HepG2 (cell line): Measurements from ENCODE around the gene C1D. TPM values are rescaled to one million over a fixed set of nuclear protein-coding genes. Genes with fewer than 3 reads are reported as not detected.
A peak's percentile ranks its signal among the peaks of the same experiment; 100 is the strongest.

Experiments
- AGO2 ChIP-seq: fragments of 200-400 bp; formaldehyde crosslinking; optimal IDR thresholded peaks from 2 replicates; pipeline ENCODE3; 2017; ENCODE audit warnings: mild to moderate bottlenecking, low read depth, low read length, moderate library complexity
- ATF1 ChIP-seq: IDR thresholded peaks from 2 replicates; pipeline ENCODE4 v1.6.1; 2016; ENCODE audit warnings: mild to moderate bottlenecking, control low read depth
- DMTF1 ChIP-seq: sonication (generic); formaldehyde crosslinking; IDR thresholded peaks from 2 replicates; pipeline ENCODE4 v1.4.0; 2020; ENCODE audit warnings: mild to moderate bottlenecking, missing genetic modification reagents
- ERF ChIP-seq: IDR thresholded peaks from 2 replicates; pipeline ENCODE4 v1.6.1; 2018; ENCODE audit warnings: missing biosample characterization, missing genetic modification reagents
- GATAD2A ChIP-seq: IDR thresholded peaks from 2 replicates; pipeline ENCODE4 v1.6.1; 2016
- GPN1 ChIP-seq: sonication (generic); formaldehyde crosslinking; IDR thresholded peaks from 2 replicates; pipeline ENCODE4 v1.5.1; 2020; ENCODE audit warnings: missing genetic modification reagents, borderline replicate concordance
- GTF2F1 ChIP-seq: fragments of 150-350 bp; IDR thresholded peaks from 2 replicates; pipeline ENCODE4 v1.6.1; 2014; ENCODE audit warnings: low read length
- KAT7 ChIP-seq: IDR thresholded peaks from 2 replicates; pipeline ENCODE4 v1.6.1; 2018; ENCODE audit warnings: borderline replicate concordance, missing compliant biosample characterization
- MTA3 ChIP-seq: sonication (generic); formaldehyde crosslinking; IDR thresholded peaks from 2 replicates; pipeline ENCODE4 v1.4.0; 2020; ENCODE audit warnings: missing genetic modification reagents
- NFYC ChIP-seq: IDR thresholded peaks from 2 replicates; pipeline ENCODE4 v1.6.1; 2016; ENCODE audit warnings: missing genetic modification reagents, missing compliant biosample characterization
- NR2F1 ChIP-seq, 2 experiments: fragments of 450-650 bp in 1 of 2; formaldehyde crosslinking in 1 of 2; IDR thresholded peaks; 2 replicates each; pipeline versions ENCODE4 v1.5.0 to v1.6.1; 2016 to 2020; ENCODE audit warnings: mild to moderate bottlenecking in 1 of 2, missing compliant biosample characterization in 1 of 2, missing genetic modification reagents in 1 of 2, moderate library complexity in 1 of 2
- SUZ12 ChIP-seq: fragments of 150-350 bp; IDR thresholded peaks from 2 replicates; pipeline ENCODE4 v1.6.1; 2014; ENCODE audit warnings: low read depth, low read length
- TARDBP ChIP-seq: sonication (generic); formaldehyde crosslinking; IDR thresholded peaks from 2 replicates; pipeline ENCODE4 v1.8.0; 2022; ENCODE audit warnings: mild to moderate bottlenecking, missing genetic modification reagents
- ZBTB2 ChIP-seq: sonication (generic); formaldehyde crosslinking; IDR thresholded peaks from 2 replicates; pipeline ENCODE4 v1.8.0; 2022; ENCODE audit warnings: low read depth, missing genetic modification reagents
- ZFP37 ChIP-seq: sonication (generic); formaldehyde crosslinking; IDR thresholded peaks from 2 replicates; pipeline ENCODE4 v1.4.0; 2020; ENCODE audit warnings: missing genetic modification reagents, borderline replicate concordance
- ZMYM3 ChIP-seq: sonication (generic); formaldehyde crosslinking; IDR thresholded peaks from 2 replicates; pipeline ENCODE4 v1.5.1; 2020; ENCODE audit warnings: mild to moderate bottlenecking, missing genetic modification reagents
- ZNF12 ChIP-seq: sonication (generic); formaldehyde crosslinking; IDR thresholded peaks from 2 replicates; pipeline ENCODE4 v1.5.0; 2020; ENCODE audit warnings: missing genetic modification reagents
- ZNF276 ChIP-seq: sonication (generic); formaldehyde crosslinking; IDR thresholded peaks from 2 replicates; pipeline ENCODE4 v1.4.0; 2020; ENCODE audit warnings: mild to moderate bottlenecking, low read depth, missing genetic modification reagents
- ZNF713 ChIP-seq: sonication (generic); formaldehyde crosslinking; IDR thresholded peaks from 2 replicates; pipeline ENCODE4 v1.4.0; 2020; ENCODE audit warnings: mild to moderate bottlenecking, missing genetic modification reagents
- ZNF770 ChIP-seq: sonication (generic); formaldehyde crosslinking; IDR thresholded peaks from 2 replicates; pipeline ENCODE4 v1.5.0; 2020; ENCODE audit warnings: mild to moderate bottlenecking, missing genetic modification reagents
- ZNF83 ChIP-seq: sonication (generic); formaldehyde crosslinking; IDR thresholded peaks from 2 replicates; pipeline ENCODE4 v1.4.0; 2020; ENCODE audit warnings: missing genetic modification reagents, mild to moderate bottlenecking, borderline replicate concordance
- ZSCAN31 ChIP-seq: sonication (generic); formaldehyde crosslinking; IDR thresholded peaks from 2 replicates; pipeline ENCODE4 v1.5.0; 2020; ENCODE audit warnings: low read depth, mild to moderate bottlenecking, missing genetic modification reagents
- polyA plus RNA-seq, 8 experiments: library from polyadenylated mRNA; depleted of rRNA in 3 of 8; stranded (reverse) in 7 of 8; unstranded in 1 of 8; fragments of >200 nt; fragmentation: Illumina TruSeq in 4 of 8; extraction: Trizol in 4 of 8; gene quantifications; 2 replicates each; pipeline versions ENCODE4 v1.2.1 to v1.2.3, GENCODE V29; 2011 to 2016; ENCODE audit warnings: low read depth in 4 of 8, missing spikeins in 1 of 8, mixed read lengths in 1 of 8; ENCODE audit not compliant: insufficient read depth in 1 of 8
- total RNA-seq, 5 experiments: library from RNA; depleted of rRNA; stranded (reverse); fragments of >200 nt; fragmentation: Illumina TruSeq; extraction: Trizol; gene quantifications; 2 replicates each; pipeline ENCODE4 v1.2.3, GENCODE V29; 2016; ENCODE audit warnings: low read depth in 1 of 5

Gene C1D
- total and polyA plus RNA-seq, 2 of the 13 experiments (the other 11 are each of a cell fraction or from before 2014, with no cell fraction given): 38.1 to 43.5 TPM

- TF ChIP-seq GATAD2A (CRISPR knock-in tag) (peak; percentile 60), ZNF12 (0 out of 2 replicates have a peak, but pooled peaks have one; percentile 58), ZFP37 (0 out of 2 replicates have a peak, but pooled peaks have one; percentile 34), KAT7 (CRISPR knock-in tag) (no peak), DMTF1 (no peak), ZMYM3 (peak; percentile 14; the same call in 1 of the 2 replicates), ZNF713 (no peak), GPN1 (CRISPR knock-in tag) (no peak), NFYC (CRISPR knock-in tag) (peak; percentile 51), ZNF770 (CRISPR knock-in tag) (no peak; the same call in 1 of the 2 replicates), NR2F1 (CRISPR knock-in tag; IDR thresholded peaks at IDR 0.05) (no peak), ERF (peak; percentile 71; the same call in 1 of the 2 replicates), ATF1 (CRISPR knock-in tag) (peak; percentile 100), TARDBP (peak; percentile 76), MTA3 (CRISPR knock-in tag) (no peak), ZNF276 (CRISPR knock-in tag) (no peak), ZNF83 (CRISPR knock-in tag) (0 out of 2 replicates have a peak, but pooled peaks have one; percentile 51), GTF2F1 (no peak; the same call in 1 of the 2 replicates), ZBTB2 (CRISPR knock-in tag) (no peak), AGO2 (no peak), SUZ12 (no peak), ZSCAN31 (CRISPR knock-in tag) (peak; percentile 83; the same call in 1 of the 2 replicates)
Measured at GRCh38 chr2:68062680-68063387, at the start of gene C1D (continued).
